Fibroblast of skin of left quadriceps (primary cell): ENCODE results near the gene SDF2L1.
"Not testable (repeated sequence)": the region's sequence is repeated elsewhere in the genome, so short reads cannot be mapped to it uniquely, and the experiment has no call there.

ENCODE experiments used
- DNase-seq, 2 experiments: peaks; one replicate each; pipeline ENCODE4 v3.0.0-alpha.2; 2013; ENCODE audit warnings: low read depth in 2 of 2

The SDF2L1 gene

DNA sequence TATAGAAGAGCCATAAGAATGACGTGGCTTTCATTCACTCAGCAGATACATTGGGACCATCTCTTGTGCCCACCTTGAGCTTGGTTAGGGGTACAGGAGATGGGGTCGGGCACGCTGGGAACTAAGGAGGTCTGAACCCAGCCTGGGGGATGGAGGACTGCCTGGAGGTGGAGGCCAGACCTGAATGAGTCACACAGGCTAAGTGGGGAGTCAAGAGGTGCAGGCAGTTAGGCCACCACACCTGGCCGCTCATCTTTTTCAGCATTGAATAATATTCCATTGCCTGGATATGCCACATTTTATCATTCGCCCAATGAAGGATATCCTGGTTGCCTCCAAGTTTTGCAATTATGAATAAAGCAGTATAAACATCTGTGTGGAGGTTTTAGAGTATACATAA, 19.9 kb downstream of the SDF2L1 start:
- no peak for DNase-seq

DNA sequence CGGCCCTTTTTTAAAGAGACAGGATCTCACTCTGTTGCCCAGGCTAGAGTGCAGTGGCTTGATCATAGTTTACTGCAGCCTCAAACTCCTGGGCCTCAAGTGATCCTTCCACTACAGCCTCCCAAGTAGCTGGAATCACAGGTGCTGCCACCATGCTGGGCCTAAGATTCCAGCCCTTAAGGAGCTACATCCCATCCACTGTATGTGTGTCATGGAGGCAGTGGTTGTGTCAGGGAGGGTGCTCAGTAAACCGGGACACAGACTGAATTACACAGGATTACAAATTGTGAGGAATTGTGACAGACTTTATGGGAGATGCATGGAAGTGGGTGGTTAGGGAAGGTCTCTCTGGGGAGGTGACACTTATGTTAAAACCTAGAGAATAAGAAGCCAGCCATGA, 21.6 kb downstream of the SDF2L1 start:
- no peak for DNase-seq

DNA sequence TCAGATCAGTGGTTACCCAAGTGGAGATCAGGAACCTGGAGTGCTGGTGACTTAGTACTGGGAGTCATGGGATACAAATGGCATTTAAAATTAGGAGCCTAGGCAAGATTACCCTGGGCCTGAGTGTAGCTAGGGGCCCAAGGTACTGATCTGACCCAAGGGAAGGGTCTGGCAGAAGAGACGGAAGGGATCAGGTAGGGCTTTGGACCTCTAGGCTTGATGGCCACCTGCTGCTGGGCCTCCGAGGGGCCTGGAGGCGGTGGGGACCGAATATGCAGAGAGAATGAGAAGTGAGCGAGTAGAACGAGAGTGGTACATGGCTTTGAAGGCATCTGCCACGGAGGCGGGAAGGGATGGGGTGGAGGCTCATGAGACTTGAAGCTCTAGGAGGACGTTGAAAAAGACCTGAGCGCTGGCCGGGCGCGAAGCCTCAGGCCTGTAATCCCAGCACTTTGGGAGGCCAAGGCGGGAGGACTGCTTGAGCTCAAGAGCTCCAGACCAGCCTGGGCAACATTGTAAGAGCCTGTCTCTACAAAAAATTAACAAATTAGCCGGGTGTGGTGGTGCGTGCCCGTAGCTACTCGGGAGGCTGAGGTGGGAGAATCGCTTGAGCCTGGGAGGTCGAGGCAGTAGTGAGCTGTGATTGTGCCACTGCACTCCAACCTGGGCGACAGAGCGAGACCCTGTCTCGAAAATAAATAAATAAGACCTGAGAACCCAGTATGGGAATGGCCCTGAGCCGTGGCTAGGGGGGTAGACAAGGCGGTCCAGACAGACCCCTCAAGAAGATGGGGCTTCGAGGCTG, 23.1 kb downstream of the SDF2L1 start:
- no peak for DNase-seq

DNA sequence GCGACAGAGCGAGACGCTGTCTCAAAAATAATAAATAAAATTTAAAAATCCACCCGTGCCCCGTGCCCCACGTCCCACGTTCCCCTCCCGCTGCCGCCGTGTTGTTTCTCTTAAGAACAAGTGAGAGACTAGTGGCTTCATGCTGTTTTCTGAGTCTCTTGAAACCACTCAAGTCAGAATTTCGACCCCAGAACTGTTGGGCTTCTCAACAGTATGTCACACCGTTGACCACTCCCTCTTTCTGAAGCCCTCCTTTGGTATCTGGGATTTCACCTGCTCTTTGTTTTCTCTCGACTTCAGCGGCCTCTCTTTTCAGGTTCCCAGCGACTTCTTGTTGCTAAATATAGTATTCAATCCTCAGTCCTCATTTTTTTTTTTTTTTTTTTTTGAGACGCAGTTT, 24.7 kb downstream of the SDF2L1 start:
- DNase-seq: no peak

DNA sequence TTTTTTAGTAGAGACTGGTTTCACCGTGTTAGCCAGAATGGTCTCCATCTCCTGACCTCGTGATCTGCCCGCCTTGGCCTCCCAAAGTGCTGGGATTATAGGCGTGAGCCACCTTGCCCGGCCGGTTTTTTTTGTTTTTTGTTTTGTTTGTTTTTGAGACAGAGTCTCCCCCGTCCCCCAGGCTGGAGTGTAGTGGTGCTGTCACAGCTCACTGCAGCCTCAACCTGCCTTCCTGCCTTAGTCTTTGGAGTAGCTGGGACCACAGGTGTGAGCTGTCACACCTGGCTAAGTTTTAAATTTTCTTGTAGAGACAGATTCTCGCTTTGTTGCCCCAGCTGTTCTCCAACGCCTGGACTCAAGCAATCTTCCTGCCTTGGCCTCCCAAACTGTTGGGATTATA, 26.9 kb downstream of the SDF2L1 start:
- no peak for DNase-seq

DNA sequence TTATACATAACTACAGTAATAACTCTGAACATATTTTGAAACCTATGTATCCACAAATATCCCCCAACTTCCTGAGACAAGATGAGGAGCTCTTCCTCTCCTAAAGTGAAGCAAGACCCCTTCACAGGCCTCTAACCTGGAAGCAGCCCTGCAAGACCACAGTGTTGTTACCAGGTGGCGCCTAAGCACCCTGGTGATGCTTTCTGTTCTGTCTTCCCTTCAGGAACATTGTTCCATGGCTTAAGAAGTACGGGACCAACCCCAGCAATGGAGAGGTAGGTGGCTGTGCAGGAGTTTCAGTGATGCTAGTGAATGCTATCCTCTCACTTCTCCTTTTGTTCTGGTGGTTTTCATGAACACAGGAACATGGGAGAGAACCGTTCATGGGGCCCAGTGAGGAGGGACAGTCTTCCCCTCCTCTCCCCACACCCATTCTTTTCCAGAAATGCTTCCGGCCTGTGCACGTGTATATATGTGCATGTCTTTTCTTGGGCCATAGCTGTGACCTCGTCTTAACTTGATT, 30.1 kb downstream of the SDF2L1 start:
- DNase-seq: no peak

DNA sequence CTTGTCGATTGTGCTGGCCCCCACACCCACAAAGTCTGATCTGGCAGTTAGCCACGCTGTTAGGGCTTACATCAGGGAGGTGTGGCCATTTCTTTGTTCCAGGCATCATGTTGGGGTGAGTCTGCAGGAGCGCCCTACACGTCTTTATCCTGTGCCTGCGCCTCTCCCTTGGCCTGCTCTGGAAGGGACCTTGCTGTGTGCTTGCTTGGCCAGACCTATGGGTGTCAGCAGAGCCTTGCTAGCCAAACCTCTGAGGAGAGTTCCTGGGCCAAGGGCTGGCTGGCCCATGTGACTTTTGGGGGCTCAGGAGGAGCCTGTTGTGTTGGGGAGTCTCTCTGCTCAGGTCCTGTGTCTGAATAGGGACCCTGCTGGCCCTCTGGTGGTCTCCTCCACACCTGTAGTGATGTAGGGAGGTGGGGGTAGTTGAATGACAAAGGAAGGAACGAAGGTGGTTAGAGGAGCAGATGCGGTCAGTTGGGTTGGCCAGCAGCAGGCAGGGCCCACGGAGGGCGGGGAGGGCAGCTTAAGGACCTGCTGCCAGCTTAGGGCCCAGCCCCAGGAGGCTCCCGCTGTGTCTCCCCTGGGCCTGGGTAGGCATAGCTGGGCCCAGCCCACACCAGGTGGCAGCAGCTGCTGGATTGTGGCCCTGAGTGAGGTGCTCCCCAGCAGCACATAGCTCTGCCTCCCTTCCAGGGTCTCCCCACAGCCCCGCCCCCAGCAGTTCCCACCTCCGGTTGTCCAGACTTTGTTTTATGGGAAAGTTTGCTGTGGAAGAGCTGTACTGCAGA, 31.6 kb downstream of the SDF2L1 start:
- DNase-seq: no peak

DNA sequence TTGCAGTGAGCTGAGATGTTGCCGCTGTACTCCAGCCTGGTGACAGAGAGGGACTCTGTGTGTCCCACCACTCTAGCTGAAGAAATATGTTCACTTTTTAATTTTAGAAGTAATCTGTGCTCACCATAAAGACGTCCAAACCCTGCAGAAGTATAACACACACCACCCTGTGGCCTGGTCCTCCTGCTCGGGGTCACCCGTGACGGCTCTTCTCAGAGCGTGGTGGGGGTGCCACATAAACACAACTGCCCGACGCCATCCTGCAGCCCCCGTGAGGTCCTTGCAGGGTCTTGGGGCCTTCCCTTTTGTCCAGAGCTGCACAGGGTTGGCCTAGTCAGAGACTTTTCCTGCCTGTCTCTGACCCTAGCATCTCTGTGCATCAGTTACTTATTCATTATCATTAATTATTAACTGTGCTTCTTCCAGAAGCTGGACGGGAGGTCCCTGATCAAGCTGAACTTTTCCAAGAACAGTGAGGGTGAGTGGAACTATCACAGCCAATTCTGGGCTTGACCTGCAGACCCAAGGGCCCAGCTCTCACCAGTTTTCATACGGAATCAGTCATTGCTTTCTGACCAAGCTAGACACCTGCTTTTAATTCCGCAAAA, 32.6 kb downstream of the SDF2L1 start:
- no peak for DNase-seq

DNA sequence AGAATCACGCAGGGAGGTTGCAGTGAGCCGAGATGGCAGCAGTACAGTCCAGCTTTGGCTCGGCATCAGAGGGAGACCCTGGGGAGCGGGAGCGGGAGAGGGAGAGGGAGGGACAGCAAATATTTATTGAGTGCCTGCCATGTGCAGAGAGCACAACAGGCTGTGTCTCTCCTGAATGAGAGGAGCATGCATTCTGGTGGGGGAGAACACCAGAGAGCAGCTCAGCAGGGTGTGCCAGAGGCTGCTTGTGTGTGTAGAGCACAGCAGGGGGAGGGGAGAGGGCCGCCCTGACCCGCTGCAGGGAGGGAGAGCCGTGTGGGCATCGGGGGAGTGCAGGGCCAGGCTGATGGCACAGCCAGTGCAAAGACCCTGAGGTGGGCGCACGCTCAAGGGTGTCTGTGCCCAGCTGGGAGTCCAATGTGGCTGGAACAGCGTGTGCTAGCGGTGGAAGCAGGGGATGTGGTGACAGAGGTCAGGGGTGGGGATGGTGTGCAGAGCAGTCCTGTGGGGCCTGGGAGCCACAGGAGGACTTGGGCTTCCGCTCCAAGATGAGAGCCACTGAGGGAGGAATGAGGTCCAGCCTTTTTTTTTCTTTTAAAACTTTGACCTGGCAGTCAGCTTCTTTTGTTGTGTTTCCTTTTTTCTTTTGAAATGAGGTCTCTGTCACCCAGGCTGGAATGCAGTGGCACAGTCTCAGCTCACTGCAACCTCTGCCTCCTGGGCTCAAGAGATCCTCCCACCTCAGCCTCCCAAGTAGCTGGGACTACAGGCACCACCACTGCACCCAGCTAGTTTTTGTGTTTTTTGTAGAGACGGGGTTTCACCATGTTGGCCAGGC, 35.7 kb downstream of the SDF2L1 start:
- DNase-seq: no peak

DNA sequence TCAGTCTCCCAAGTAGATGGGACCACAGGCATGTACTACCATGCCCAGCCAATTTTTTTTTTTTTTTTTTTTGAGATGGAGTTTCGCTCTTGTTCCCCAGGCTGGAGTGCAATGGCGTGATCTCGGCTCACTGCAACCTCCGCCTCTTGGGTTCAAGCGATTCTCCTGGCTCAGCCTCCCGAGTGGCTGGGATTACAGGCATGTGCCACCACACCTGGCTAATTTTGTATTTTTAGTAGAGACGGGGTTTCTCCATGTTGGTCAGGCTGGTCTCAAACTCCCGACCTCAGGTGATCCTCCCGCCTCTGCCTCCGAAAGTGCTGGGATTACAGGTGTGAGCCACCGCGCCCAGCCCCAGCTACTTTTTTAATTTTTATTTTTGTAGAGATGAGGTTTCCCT, 36.7 kb downstream of the SDF2L1 start:
- DNase-seq: not testable (repeated sequence)

DNA sequence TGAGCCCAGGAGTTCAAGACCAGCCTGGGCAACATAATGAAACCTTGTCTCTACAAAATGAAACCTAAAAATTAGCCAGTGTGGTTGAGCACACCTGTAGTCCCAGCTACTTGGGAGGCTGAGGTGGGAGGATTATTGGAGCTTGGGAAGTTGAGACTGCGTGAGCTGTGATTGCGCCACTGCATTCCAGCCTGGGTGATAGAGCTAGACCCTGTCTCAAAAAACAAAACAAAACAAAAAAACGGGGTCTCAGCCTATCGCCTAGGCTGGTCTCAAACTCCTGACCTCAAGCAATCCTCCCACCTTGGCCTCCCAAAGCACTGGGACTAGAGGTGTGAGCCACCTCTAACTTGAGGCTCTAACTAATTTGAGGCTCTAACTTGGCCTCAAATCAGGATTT, 37.3 kb downstream of the SDF2L1 start:
- no peak for DNase-seq

DNA sequence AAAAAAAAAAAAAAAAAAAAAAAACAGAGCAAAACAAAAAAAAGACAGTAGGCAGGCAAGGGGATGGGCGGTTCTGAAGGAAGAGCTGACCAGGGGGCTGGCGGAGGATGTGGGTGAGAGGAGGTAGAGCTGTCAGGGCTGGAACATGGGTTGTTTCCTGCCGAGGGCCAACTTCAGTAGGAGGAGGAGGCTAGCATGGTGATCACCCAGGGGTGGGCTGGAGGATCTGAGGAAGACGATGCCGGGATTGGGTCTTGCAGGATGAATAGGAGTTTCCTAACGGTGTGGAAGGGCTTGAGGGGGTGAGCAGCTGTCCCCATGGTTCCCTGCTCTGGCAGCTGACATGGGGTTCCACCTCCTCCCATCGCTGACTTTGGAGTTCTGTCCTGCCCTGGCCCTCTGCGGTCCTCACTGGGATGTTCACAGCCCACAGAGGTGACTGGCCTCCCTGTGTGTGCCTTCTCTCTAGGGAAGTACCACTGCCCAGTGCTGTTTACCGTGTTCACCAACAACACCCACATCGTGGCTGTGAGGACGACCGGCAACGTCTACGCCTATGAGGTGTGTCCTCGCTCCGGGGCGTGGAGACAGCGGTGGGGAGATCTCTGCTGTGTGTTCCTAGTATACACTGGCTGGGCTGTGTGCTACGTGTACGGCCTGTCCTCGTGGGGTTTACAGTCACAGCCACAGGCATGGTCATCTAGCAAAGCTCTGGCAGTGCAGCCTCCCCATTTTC, 38.9 kb downstream of the SDF2L1 start:
- no peak for DNase-seq

DNA sequence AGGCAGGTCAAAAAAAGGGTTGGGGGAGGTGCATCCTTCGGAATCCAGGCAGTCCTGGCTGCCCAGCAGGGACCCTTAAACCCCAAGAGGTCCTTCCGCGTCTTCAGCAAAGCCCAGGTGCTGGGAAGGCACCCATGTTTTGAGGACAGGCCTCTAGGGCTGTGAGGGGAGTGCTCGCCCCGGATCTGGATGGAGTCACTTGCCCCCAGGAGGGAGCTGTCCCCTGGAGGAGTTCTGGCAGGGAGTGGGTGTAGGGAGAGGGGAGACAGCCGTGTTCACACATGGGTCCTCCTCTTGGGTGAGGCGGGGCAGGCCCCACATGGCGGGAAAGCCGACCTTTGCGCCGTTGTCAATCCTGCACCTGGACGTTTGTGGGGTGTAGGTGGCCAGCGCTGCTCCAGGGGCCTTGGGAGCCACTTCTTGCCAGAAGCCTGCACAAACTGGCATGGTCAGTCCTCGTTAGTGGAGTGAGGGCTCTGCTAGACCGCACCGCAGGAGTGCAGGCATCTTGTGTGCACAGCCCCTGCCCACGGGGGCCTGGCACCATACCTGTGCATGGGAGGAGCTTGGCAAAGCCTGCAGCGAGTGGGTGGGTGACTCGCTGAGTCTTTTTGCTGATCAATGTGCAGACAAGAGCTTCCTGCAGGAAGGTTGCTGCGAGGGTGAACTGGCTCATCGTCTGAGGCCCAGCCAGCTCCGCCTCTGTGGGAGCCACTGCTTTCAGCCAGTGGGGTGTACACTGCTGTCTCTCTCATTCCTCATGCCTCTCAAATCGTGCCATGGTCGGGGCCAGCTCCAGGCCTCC, 39.7 kb downstream of the SDF2L1 start:
- no peak for DNase-seq

DNA sequence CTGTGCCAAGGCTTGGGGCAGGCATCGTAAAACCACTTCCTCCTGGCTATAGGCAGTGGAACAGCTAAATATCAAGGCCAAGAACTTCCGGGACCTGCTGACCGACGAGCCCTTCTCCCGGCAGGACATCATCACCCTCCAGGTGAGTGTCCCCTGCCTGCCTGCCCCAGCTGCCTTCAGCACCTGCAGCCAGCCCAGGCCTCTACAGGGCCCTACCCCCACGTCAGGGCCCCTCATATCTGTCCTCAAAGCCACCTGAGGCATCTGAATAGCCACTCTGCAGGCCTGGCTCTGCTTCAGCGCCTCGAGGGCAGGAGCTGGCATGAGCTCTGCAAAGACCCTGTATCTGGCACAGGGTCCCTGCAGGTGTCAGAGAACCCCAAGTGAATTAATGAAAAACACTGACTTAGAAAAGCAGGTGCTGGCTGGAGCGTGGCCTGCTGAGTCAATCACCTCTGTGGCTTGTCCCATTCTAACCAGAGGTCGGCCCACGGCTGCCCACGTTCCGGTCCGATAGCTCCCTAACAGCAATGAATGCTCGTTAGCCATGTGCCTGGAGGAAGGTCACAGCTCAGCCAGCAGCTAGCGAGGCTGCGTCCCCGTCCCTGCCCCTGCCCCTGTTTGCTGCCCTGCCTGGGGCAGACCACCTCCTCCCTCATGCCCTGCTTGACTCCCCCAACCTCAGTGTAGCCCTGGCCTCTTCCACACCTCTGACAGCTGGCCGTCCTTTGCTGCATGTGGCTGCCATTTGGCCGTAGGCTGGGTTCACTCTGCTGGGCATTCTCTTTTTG, 40.5 kb downstream of the SDF2L1 start:
- no peak for DNase-seq

DNA sequence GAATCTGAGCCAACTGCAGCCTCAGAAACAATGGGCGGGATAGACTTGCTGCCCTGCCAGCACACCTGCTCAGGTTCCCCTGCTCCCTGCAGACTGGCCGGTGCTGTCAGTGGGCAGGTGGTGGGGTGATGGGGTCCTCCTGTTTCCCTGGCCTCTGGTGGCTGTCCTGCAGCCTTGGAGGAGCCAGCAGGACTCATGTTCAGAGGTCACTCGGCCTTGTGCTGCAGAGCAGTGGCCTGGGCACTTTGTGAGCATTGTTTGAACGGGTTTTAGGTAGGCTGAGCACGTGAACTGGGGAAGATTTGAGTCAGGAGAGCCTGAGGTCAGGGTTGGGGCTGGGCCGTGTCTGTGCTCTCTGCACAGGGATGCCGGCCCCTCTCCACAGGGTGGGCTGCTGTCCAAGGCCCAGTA, 41.3 kb downstream of the SDF2L1 start:
- no peak for DNase-seq

DNA sequence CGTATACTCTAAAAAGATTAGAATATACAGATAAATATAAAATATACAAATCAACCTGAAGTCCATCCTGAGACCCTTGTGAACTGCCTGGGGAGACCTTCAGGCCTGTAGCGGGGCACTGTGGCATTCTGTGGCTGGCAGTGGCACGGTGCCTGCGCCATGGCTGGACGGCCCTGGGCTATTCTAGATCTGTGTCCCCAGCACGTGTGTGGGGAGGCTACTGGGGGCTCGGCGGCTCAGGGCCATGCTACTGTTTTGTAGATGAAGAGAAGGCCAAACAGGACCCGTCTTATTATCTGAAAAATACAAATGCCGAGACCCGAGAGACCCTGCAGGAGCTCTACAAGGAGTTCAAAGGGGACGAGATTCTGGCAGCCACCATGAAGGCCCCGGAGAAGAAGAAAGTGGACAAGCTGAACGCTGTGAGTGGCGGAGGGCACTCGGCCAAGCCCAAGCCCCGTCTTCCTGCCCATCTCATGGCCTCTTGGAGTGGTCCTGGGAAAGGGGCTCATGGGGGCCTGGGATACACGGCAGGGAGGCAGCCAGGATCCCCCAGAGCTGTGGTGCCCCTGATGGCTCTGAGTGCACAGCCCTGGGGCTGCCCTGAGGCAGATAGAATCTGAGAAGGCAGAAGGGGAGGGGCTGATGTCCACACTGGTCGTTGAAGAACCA, 42.5 kb downstream of the SDF2L1 start:
- no peak for DNase-seq

DNA sequence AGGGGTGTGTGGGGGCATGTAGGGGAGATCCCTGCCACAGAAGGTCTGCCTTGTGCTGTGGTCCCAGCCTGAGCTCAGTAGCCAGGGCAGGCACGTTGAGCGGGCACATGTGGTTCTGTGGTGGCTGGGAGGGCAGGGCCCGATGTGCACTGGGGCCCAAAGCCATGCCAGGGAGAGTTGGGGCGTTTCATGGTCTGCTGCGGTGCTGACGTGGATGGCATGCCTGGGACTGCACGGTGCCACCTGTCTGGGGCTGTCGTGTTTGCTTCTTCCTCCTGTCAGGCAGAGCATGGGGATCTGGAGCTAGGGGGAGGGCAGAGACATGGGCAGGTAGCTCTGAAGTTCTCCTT, 43.0 kb downstream of the SDF2L1 start:
- no peak for DNase-seq

DNA sequence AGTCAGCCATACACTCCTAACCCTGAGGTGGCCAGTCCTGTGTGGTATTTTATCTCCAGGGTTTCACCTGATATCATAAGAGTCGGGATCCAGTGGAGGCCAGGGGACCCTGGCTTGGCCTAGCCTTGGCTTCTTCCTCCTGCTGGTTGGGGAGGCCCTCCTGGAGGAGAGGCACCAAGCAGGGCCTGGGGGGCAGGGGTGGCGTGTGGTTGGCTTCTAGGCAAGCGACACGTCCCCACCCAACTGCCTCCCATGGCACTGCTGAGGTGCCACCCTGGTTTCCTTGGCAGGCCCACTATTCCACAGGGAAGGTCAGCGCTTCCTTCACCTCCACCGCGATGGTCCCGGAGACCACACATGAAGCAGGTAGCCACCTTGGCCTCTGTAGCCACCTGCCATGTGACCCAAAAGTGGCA, 44.1 kb downstream of the SDF2L1 start:
- DNase-seq: no peak
